Breast epithelium (tissue), 4 donors: ENCODE data around the gene XYLT1. TPM values are rescaled to one million over a fixed set of nuclear protein-coding genes. Genes with fewer than 3 reads are reported as not detected.

Experiments
- DNase-seq, 2 donors: peaks; one replicate each; pipeline ENCODE4 v3.0.0-alpha.2; 2019; ENCODE audit warnings: low spot score in 2 of 2
- H3K27ac ChIP-seq, 2 donors: fragments of 200-600 bp; sonication (generic) in 1 of 2; one replicate each; pipeline ENCODE4 v1.5.1; 2016 to 2019; ENCODE audit warnings: mild to moderate bottlenecking in 1 of 2
- H3K27me3 ChIP-seq, 2 donors: fragments of 200-600 bp; sonication (generic) in 1 of 2; one replicate each; pipeline versions ENCODE4 v1.5.1 to v1.6.0; 2017 to 2019; ENCODE audit warnings: control low read depth in 1 of 2, mild to moderate bottlenecking in 1 of 2
- H3K36me3 ChIP-seq: fragments of 200-600 bp; one replicate; pipeline ENCODE4 v1.5.1; 2019
- H3K4me1 ChIP-seq, 2 donors: fragments of 200-600 bp; sonication (generic); one replicate each; pipeline ENCODE4 v1.5.1; 2016 to 2019; ENCODE audit warnings: control low read depth in 1 of 2
- H3K4me3 ChIP-seq, 3 donors: fragments of 200-600 bp; sonication (generic); 1 replicate in 2 of 3; 2 replicates in 1 of 3; pipeline ENCODE4 v1.5.1; 2016 to 2019; ENCODE audit warnings: mild to moderate bottlenecking in 3 of 3, moderate library complexity in 2 of 3
- H3K9me3 ChIP-seq, 2 donors: fragments of 200-600 bp; sonication (generic) in 1 of 2; one replicate each; pipeline ENCODE4 v1.5.1; 2016 to 2019; ENCODE audit warnings: control low read depth in 1 of 2
- CTCF ChIP-seq, 3 donors: fragments of 450-650 bp; IDR thresholded peaks; one replicate each; pipeline ENCODE4 v1.5.1; 2016 to 2017; ENCODE audit warnings: antibody characterized with exemption in 3 of 3, mild to moderate bottlenecking in 3 of 3, moderate library complexity in 3 of 3
- POLR2A ChIP-seq: fragments of 450-650 bp; IDR thresholded peaks from one replicate; pipeline ENCODE4 v1.6.1; 2016; ENCODE audit warnings: antibody characterized with exemption, mild to moderate bottlenecking, moderate library complexity
- POLR2AphosphoS5 ChIP-seq, 3 donors: sonication (generic); formaldehyde crosslinking; IDR thresholded peaks; one replicate each; pipeline ENCODE4 v1.6.1; 2017; ENCODE audit warnings: antibody characterized with exemption in 3 of 3
- intact Hi-C: fragments of 100-400 bp; cut with DNase I; formaldehyde crosslinking; loops from one replicate; pipeline ENCODE4 v1.15.1; 2023; ENCODE audit warnings: low total_unique reads
- total RNA-seq, 3 donors: library from RNA; depleted of rRNA; stranded (reverse); fragments of >200 nt; gene quantifications; one replicate each; pipeline ENCODE4 v1.1.0, GENCODE V29; 2016

The XYLT1 gene
- total RNA-seq, 3 donors from 2014 or later, result 11.9 to 32.8 (median 13.8) TPM

GRCh38 chr16:17370223-17370707 lies 100.5 kb downstream of the XYLT1 start:
- peaks cover 0 to under 1% of the 10 kb centered on the region in 2 donors for H3K4me1 ChIP-seq
- H3K36me3 ChIP-seq, result no peaks in the 10 kb centered on the region
- no peaks in the 10 kb centered on the region for H3K9me3 ChIP-seq
- H3K27ac ChIP-seq, result peak overlapping the region in 1 of 2 donors; percentile 43
- H3K27me3 ChIP-seq, result no peaks in the 10 kb centered on the region
- intact Hi-C loops, result no loop called here
- no peak for TF ChIP-seq POLR2A
- TF ChIP-seq POLR2AphosphoS5 (IDR thresholded peaks at IDR 0.05), result no peak
- no peak for TF ChIP-seq CTCF (IDR thresholded peaks at IDR 0.05)
- no peak for DNase-seq
- H3K4me3 ChIP-seq, result no peak overlapping the region

GRCh38 chr16:17369421-17370222 lies 101.1 kb downstream of the XYLT1 start:
- no peaks in the 10 kb centered on the region for H3K27me3 ChIP-seq
- intact Hi-C loops, result no loop called here
- peaks cover 0 to 7% of the 10 kb centered on the region in 2 donors for H3K4me1 ChIP-seq
- TF ChIP-seq CTCF (IDR thresholded peaks at IDR 0.05), result no peak
- TF ChIP-seq POLR2AphosphoS5 (IDR thresholded peaks at IDR 0.05), result no peak
- no peak for TF ChIP-seq POLR2A
- DNase-seq, result peak in 1 of 2 donors; percentile 43
- H3K9me3 ChIP-seq, result no peaks in the 10 kb centered on the region
- peak overlapping the region in 1 of 2 donors; percentile 43 for H3K27ac ChIP-seq
- H3K4me3 ChIP-seq, result no peak overlapping the region
- H3K36me3 ChIP-seq, result no peaks in the 10 kb centered on the region

- intact Hi-C loops, result no loop called here
- H3K27me3 ChIP-seq, result no peaks in the 10 kb centered on the region
- TF ChIP-seq CTCF (IDR thresholded peaks at IDR 0.05) (no peak), POLR2A (no peak), POLR2AphosphoS5 (IDR thresholded peaks at IDR 0.05) (no peak)
- H3K27ac ChIP-seq, result peak overlapping the region in 1 of 2 donors; percentile 43
- H3K9me3 ChIP-seq, result no peaks in the 10 kb centered on the region
- no peak overlapping the region for H3K4me3 ChIP-seq
- H3K36me3 ChIP-seq, result no peaks in the 10 kb centered on the region
- H3K4me1 ChIP-seq, result peaks cover 0 to 13% of the 10 kb centered on the region in 2 donors
- DNase-seq, result no peak
Measured at GRCh38 chr16:17368951-17369350, 101.8 kb downstream of the XYLT1 start.

GRCh38 chr16:17368446-17368845 lies 102.3 kb downstream of the XYLT1 start:
- H3K4me3 ChIP-seq, result no peak overlapping the region
- intact Hi-C loops, result no loop called here
- H3K9me3 ChIP-seq, result no peaks in the 10 kb centered on the region
- H3K27me3 ChIP-seq, result no peaks in the 10 kb centered on the region
- no peak overlapping the region for H3K27ac ChIP-seq
- TF ChIP-seq POLR2A, result no peak
- no peak for TF ChIP-seq CTCF (IDR thresholded peaks at IDR 0.05)
- no peak for TF ChIP-seq POLR2AphosphoS5 (IDR thresholded peaks at IDR 0.05)
- H3K4me1 ChIP-seq, result peaks cover 0 to 15% of the 10 kb centered on the region in 2 donors
- no peaks in the 10 kb centered on the region for H3K36me3 ChIP-seq
- DNase-seq, result no peak

- no peak overlapping the region for H3K27ac ChIP-seq
- intact Hi-C loops, result no loop called here
- no peaks in the 10 kb centered on the region for H3K9me3 ChIP-seq
- no peak for DNase-seq
- peaks cover 0 to 15% of the 10 kb centered on the region in 2 donors for H3K4me1 ChIP-seq
- H3K27me3 ChIP-seq, result no peaks in the 10 kb centered on the region
- TF ChIP-seq POLR2AphosphoS5 (IDR thresholded peaks at IDR 0.05), result no peak
- TF ChIP-seq POLR2A, result no peak
- TF ChIP-seq CTCF (IDR thresholded peaks at IDR 0.05), result no peak
- H3K36me3 ChIP-seq, result no peaks in the 10 kb centered on the region
- H3K4me3 ChIP-seq, result no peak overlapping the region
Measured at GRCh38 chr16:17367923-17368322, 102.8 kb downstream of the XYLT1 start.
